Ascending aorta (tissue), 2 donors: ENCODE measurements around the gene AP3S1. TPM values are rescaled to one million over a fixed set of nuclear protein-coding genes. Genes with fewer than 3 reads are reported as not detected.
"Not testable (repeated sequence)": the region's sequence is repeated elsewhere in the genome, so short reads cannot be mapped to it uniquely, and the experiment has no call there.

Source experiments
- DNase-seq, 2 donors: peaks; one replicate each; pipeline ENCODE4 v3.0.0-alpha.2; 2019; ENCODE audit warnings: low spot score in 2 of 2
- H3K27ac ChIP-seq, 2 donors: fragments of 200-600 bp; sonication (generic); one replicate each; pipeline ENCODE4 v1.5.1; 2016 to 2017; ENCODE audit warnings: mild to moderate bottlenecking in 1 of 2
- H3K27me3 ChIP-seq: fragments of 200-600 bp; sonication (generic); one replicate; pipeline ENCODE4 v1.5.1; 2017
- H3K36me3 ChIP-seq, 2 donors: fragments of 200-600 bp; sonication (generic); one replicate each; pipeline ENCODE4 v1.5.1; 2016
- H3K4me1 ChIP-seq, 2 donors: fragments of 200-600 bp; sonication (generic); one replicate each; pipeline ENCODE4 v1.5.1; 2016 to 2017; ENCODE audit warnings: mild to moderate bottlenecking in 1 of 2
- H3K4me3 ChIP-seq, 2 donors: fragments of 200-600 bp; sonication (generic); one replicate each; pipeline ENCODE4 v1.5.1; 2016 to 2017; ENCODE audit warnings: mild to moderate bottlenecking in 1 of 2
- H3K9me3 ChIP-seq, 2 donors: fragments of 200-600 bp; sonication (generic); one replicate each; pipeline ENCODE4 v1.5.1; 2016
- intact Hi-C: fragments of 100-400 bp; cut with DNase I; formaldehyde crosslinking; loops from one replicate; pipeline ENCODE4 v1.15.1; 2023
- total RNA-seq: library from RNA; depleted of rRNA; stranded (reverse); fragments of >200 nt; gene quantifications from one replicate; pipeline ENCODE4 v1.1.0, GENCODE V29; 2016
- TF ChIP-seq, protein P1 (sequence below), 3 experiments: fragments of 200-600 bp in 2 of 3; fragments of 450-650 bp in 1 of 3; sonication (generic) in 2 of 3; IDR thresholded peaks; one replicate each; pipeline ENCODE4 v1.5.1; 2016 to 2019; ENCODE audit warnings: antibody characterized with exemption in 3 of 3, mild to moderate bottlenecking in 1 of 3, moderate library complexity in 1 of 3

The AP3S1 gene
- total RNA-seq, 1 donor from 2014 or later: 140 TPM

DNA sequence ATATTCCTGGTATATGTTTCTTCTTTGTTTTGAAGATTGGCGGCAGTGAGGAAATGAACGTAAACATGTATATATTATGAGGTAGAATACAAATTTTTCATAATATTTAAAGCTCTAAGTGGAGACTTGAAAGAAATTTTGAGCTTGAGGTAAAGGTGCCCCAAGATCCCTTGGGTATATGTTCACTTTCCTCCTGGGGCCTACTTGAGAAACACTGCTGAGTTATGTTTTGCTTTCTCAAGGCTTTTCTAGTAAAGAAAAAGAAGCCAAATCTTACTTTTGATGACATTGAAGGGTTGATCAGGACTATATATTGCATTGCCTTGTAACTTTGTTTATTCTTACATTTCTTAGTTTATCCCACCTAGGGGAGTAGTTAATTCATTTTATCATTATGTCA lies 30.7 kb downstream of the AP3S1 start:
- Histone ChIP-seq H3K4me3 (no peak overlapping the region), H3K9me3 (no peaks in the 10 kb centered on the region), H3K27ac (no peak overlapping the region), H3K27me3 (no peaks in the 10 kb centered on the region), H3K4me1 (peaks cover 0 to 5% of the 10 kb centered on the region in 2 donors), H3K36me3 (peaks cover 6 to 22% of the 10 kb centered on the region in 2 donors)
- DNase-seq: no peak
- intact Hi-C loops: no loop called here
- TF ChIP-seq, protein P1, sequence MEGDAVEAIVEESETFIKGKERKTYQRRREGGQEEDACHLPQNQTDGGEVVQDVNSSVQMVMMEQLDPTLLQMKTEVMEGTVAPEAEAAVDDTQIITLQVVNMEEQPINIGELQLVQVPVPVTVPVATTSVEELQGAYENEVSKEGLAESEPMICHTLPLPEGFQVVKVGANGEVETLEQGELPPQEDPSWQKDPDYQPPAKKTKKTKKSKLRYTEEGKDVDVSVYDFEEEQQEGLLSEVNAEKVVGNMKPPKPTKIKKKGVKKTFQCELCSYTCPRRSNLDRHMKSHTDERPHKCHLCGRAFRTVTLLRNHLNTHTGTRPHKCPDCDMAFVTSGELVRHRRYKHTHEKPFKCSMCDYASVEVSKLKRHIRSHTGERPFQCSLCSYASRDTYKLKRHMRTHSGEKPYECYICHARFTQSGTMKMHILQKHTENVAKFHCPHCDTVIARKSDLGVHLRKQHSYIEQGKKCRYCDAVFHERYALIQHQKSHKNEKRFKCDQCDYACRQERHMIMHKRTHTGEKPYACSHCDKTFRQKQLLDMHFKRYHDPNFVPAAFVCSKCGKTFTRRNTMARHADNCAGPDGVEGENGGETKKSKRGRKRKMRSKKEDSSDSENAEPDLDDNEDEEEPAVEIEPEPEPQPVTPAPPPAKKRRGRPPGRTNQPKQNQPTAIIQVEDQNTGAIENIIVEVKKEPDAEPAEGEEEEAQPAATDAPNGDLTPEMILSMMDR (IDR thresholded peaks at IDR 0.05): no peak

DNA sequence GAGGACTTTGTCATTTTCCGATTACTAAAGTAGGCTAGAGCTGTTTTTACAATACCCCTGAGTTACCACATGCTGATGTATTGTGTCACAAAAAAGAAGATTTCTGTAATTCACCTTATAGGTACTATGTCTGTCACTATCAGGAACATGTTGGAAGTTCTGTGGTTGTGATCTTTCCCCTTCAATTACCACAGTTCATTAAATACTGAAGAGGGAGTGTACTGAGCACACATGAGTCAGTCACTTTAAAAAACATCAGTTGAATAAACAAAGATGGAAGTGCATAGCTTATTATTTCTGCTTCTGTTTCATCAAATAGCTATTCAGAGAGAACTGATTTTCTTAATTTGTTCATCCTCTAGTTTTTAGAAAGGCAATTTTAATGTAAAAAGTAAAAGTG lies 31.7 kb downstream of the AP3S1 start:
- H3K9me3 ChIP-seq: no peaks in the 10 kb centered on the region
- no peak overlapping the region for H3K4me3 ChIP-seq
- H3K4me1 ChIP-seq: peaks cover 0 to 5% of the 10 kb centered on the region in 2 donors
- no peak overlapping the region for H3K27ac ChIP-seq
- H3K27me3 ChIP-seq: no peaks in the 10 kb centered on the region
- no peak for DNase-seq
- intact Hi-C loops: no loop called here
- peaks cover 6 to 22% of the 10 kb centered on the region in 2 donors for H3K36me3 ChIP-seq
- TF ChIP-seq, protein P1 (IDR thresholded peaks at IDR 0.05): no peak

DNA sequence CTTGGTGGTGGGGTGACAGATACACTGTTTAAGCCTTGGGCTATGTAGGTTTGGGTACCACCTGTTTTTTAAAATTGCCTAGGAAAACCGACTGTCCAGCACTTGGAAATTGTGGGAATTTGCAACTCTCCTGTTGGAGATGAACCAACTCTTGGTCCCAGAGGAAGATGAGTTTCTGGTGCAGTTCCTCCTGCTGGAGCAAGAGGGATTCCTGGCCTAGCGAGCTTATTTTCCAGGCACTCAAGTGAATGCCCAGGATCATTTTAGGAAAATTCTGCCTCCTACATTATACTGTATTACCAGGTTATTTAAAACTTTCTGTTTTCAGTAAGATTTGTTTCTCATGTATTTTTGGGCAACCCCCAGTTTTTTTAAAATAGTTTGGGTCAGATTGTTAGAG lies 33.7 kb downstream of the AP3S1 start:
- no peaks in the 10 kb centered on the region for H3K27me3 ChIP-seq
- no peak overlapping the region for H3K4me3 ChIP-seq
- H3K36me3 ChIP-seq: peaks cover 5 to 19% of the 10 kb centered on the region in 2 donors
- intact Hi-C loops: no loop called here
- H3K9me3 ChIP-seq: no peaks in the 10 kb centered on the region
- no peak overlapping the region for H3K27ac ChIP-seq
- DNase-seq: no peak
- TF ChIP-seq, protein P1 (IDR thresholded peaks at IDR 0.05): no peak
- H3K4me1 ChIP-seq: peaks cover 0 to 3% of the 10 kb centered on the region in 2 donors

DNA sequence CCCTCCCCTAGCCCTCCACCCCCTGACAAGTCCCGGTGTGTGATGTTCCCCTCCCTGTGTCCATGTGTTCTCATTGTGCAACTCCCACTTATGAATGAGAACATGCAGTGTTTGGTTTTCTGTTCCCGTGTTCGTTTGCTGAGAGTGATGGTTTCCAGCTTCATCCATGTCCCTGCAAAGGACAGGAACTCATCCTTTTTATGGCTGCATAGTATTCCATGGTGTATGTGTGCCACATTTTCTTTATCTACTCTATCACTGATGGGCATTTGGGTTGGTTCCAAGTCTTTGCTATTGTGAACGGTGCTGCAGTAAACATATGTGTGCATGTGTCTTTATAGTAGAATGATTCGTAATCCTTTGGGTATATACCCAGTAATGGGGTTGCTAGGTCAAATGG lies 35.6 kb downstream of the AP3S1 start:
- H3K4me3 ChIP-seq, H3K36me3 ChIP-seq, H3K4me1 ChIP-seq, H3K27me3 ChIP-seq, H3K9me3 ChIP-seq, H3K27ac ChIP-seq, intact Hi-C loops, DNase-seq: not testable (repeated sequence)

DNA sequence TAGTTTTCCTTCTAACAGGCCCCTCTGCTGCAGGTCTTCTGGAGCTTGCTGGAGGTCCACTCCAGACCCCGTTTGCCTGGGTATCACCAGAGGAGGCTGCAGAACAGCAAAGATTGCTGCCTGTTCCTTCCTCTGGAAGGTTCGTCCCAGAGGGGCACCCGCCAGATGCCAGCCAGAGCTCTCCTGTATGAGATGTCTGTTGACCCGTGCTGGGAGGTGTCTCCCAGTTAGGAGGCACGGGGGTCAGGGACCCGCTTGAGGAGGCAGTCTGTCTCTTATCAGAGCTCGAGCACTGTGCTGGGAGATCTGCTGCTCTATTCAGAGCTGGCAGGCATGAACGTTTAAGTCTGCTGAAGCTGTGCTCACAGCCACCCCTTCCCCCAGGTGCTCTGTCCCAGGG lies 40.7 kb downstream of the AP3S1 start:
- not testable (repeated sequence) for DNase-seq, H3K9me3 ChIP-seq, H3K4me3 ChIP-seq, H3K4me1 ChIP-seq, H3K27me3 ChIP-seq, H3K36me3 ChIP-seq, H3K27ac ChIP-seq
- intact Hi-C loops: loop anchor here (10.0 kb wide), 1 partner anchor 152 kb away; the partner anchor contains the start of gene ARL14EPL

DNA sequence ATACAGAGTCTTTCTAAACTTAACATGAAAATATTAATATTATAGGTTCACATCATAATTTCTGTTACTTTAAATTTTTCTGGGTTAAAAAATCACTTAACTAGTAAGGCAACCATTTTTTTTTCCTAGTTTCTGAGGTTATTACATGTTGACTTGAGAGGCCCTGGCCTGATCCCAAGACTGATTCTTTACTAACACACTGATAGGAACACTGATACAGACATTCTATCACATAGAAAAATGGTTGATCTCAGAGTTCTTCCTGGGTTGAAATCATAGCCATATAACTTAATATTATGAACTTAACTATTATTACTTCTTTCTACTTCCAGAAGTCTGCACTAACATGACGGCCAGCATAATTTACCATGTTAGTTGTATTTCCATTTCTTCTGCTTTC lies 43.0 kb downstream of the AP3S1 start:
- Histone ChIP-seq H3K4me3 (no peak overlapping the region), H3K27ac (no peak overlapping the region), H3K9me3 (no peaks in the 10 kb centered on the region), H3K27me3 (no peaks in the 10 kb centered on the region), H3K4me1 (no peaks in the 10 kb centered on the region), H3K36me3 (peaks cover 0 to 5% of the 10 kb centered on the region in 2 donors)
- TF ChIP-seq, protein P1 (IDR thresholded peaks at IDR 0.05): no peak
- no peak for DNase-seq
- intact Hi-C loops: loop anchor here (10.0 kb wide), 1 partner anchor 150 kb away; the partner anchor contains the start of gene ARL14EPL

DNA sequence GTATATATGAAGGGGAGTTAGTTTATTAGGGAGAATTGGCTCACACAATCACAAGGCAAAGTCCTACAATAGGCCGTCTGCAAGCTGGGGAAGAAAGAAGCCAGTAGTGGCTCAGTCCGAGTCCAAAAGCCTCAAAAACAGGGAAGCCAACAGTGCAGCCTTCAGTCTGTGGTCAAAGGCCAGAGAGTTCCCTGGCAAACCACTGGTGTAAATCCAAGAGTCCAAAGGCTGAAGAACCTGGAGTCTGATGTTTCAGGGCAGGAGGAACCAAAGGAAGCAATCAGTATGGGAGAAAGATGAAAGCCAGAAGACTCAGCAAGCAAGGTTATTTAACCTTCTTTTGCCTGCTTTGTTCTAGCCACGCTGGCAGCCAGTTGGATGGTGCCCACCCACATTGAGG lies 43.5 kb downstream of the AP3S1 start:
- not testable (repeated sequence) for DNase-seq, H3K36me3 ChIP-seq, H3K4me3 ChIP-seq, H3K9me3 ChIP-seq, H3K4me1 ChIP-seq, H3K27me3 ChIP-seq, H3K27ac ChIP-seq
- intact Hi-C loops: loop anchor here (10.0 kb wide), 1 partner anchor 150 kb away; the partner anchor contains the start of gene ARL14EPL
